Right lobe of liver (tissue), 4 donors: ENCODE results near the gene CCDC9B.

Experiments
- POLR2A ChIP-seq: fragments of 450-650 bp; IDR thresholded peaks from one replicate; pipeline ENCODE4 v1.6.1; 2017; ENCODE audit warnings: antibody characterized with exemption, mild to moderate bottlenecking
- TF ChIP-seq, protein P1 (sequence below), 4 donors: fragments of 200-600 bp in 3 of 4; fragments of 450-650 bp in 1 of 4; IDR thresholded peaks; one replicate each; pipeline versions ENCODE4 v1.5.1 to v1.8.0; 2016 to 2022; ENCODE audit warnings: antibody characterized with exemption in 4 of 4, mild to moderate bottlenecking in 2 of 4
- donor health status: DM: no; HTN: no; CAD: no.
- donor health status: DM: no; HTN: no; CAD: no.
- donor health status: DM: no; HTN: yes; CAD: no.

DNA sequence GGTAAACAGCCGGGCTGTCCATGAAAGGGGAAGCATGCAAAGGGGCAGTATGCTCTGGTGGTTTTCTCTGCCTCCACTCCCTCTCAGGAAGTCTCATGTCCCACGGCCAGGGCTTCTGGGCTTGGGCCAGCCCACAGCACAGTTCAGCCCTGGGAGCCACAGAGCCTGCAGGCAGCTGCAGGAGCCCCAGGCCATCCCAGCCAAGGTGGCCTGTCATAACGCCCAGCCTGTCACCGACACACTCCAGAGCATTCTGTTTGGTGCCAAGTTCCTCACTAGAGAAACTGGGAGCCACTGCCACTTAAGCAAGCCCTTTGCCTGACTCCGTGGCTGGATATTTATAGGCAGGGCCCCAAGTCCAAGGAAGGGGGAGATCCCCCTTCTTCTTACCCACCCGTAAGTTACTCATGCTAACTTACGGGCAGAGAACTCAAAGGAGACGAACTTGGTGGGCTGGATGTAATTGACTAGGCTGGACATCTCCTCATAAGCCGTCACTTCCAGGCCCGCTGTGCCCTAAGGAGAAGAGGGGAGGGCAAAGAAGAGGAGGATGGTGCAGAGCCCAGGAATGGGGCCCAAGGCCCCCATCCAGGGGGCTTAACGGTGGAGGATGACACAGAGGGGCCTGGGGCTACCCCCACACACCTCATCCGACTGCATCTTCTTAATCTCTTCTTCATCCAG is 44.7 kb downstream of the CCDC9B start:
- TF ChIP-seq, protein P1, sequence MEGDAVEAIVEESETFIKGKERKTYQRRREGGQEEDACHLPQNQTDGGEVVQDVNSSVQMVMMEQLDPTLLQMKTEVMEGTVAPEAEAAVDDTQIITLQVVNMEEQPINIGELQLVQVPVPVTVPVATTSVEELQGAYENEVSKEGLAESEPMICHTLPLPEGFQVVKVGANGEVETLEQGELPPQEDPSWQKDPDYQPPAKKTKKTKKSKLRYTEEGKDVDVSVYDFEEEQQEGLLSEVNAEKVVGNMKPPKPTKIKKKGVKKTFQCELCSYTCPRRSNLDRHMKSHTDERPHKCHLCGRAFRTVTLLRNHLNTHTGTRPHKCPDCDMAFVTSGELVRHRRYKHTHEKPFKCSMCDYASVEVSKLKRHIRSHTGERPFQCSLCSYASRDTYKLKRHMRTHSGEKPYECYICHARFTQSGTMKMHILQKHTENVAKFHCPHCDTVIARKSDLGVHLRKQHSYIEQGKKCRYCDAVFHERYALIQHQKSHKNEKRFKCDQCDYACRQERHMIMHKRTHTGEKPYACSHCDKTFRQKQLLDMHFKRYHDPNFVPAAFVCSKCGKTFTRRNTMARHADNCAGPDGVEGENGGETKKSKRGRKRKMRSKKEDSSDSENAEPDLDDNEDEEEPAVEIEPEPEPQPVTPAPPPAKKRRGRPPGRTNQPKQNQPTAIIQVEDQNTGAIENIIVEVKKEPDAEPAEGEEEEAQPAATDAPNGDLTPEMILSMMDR (IDR thresholded peaks at IDR 0.05): no peak
- no peak for TF ChIP-seq POLR2A
